ENCODE data around the gene LRP3.
"Not testable (repeated sequence)": the region's sequence is repeated elsewhere in the genome, so short reads cannot be mapped to it uniquely, and the experiment has no call there.

LRP3 gene

GRCh38 chr19:33220735-33221134 is 26.6 kb downstream of the LRP3 start:
- no peak for DNase-seq

- no peak for DNase-seq
Measured at GRCh38 chr19:33221638-33222037, 27.5 kb downstream of the LRP3 start.

- not testable (repeated sequence) for DNase-seq
Measured at GRCh38 chr19:33222255-33222654, 28.1 kb downstream of the LRP3 start.

DNA sequence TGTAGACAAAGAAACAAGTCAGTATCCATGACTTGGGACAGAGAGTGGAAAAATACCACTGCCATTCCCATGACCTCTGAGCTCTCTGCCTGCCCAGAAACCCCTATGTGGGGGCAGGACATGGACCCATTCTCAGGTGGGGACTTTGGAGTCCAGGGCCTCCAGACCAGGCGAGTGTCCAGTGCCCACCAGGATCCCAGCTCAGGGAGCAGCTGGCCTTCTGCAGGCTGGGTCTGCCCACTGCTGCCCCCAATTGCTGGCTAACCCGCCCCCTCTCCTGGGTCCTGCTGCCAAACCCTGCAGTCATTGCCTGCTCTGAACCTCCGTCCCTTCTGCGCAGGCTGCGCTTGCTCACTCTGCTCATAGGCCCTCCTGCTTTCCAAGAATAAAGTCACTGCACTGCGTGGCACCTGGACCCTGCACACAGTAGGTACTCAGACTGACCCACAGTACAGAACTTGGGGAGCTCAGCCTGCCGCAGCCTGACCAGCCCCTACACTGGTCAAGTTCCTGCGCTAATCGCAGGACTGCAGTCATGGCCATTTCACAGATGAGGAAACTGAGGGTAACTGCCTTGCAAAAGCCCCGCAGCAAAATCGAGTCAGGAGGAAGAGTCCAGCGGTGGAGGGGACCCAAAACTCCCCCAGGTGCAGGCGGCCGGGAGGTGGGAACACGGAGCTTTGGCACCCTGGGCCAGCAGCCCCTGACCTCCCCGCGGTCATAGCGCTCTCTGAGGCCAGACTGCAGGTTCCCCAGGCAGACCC is 30.7 kb downstream of the LRP3 start:
- DNase-seq = no peak

DNA sequence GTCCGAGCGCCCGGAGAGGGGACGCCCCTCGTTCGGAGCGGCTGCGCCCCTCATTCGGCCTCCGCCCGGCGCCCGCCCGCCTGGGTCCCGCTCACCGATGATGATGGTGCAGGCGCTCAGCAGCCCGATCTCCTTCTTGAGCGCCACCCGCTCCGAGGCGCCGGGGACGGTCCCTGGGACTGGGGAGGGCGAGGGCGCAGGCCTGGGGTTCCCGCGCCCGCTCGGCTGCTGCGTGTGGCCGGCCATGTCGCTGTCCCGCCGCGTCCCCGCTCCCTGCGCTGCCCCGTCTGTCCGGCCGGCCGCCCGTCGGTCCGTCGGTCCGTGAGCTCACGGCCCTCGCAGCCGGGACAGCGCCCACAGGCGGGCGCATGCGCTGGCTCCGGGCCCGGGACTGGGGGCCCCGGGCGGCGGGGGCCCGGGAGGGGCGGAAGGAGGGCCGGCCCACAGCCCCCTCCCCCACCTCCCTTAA is 31.4 kb downstream of the LRP3 start, which contains the start of gene SLC7A10:
Gene SLC7A10, minus strand, starts transcription at position 393 of the 469 bp plus-strand sequence. Its CDS starts 147 bp downstream, at position 246.
- DNase-seq = no peak

DNA sequence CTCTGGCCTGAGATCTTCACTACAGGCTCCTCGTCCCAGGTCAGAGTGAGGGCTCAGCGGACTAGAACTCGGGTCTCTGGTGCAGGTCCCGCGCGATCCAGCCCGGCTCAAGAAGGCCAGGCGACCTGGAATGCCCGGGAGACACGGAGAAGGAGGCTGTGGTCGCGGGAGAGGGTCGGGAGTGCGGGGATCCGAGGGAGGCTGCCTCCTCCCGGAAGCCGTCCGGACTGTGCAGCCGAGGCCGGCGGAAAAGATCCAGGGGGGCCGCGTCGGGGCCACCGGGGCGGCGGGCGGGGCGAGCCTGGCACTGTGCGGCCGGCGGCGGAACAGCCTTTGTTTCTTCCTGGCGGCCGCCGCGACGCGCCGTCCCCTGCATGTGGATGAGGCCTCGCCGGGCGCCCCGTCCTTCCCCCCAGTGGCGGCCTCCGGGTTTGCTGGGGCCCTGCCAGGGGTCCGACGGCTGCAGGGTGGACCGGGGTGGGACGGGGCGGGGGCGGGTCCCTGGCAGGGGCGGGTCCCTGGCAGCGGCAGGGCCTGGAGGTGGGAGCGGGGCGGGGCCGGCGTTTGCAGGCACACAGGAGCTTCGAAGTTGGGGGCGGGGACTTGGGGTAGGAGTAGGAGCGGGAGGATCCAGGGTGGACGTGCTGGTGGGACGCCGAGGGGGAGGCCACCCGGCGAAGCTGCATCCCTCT is 32.6 kb downstream of the LRP3 start:
- no peak for DNase-seq

DNA sequence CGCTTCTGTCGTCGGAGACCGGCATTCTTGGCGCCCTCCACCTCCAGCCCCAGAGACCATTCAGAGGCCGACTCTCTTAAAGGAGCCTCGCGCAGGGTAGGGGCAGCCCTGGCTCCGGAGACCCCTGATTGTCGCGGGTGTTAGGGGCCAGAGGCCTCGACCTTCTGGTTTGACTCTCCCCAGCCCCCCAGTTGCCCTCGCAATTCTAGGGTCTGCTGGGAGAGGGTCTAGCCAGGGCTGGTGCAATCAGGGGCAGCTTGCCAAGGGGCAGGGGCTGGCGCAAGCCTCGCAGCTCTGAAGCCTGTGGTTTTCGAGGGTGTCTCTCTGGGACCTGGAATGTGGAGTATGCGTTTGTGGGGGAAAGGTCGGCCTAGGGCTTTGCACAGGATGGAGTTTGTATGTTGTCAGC is 33.1 kb downstream of the LRP3 start:
- DNase-seq = no peak

GRCh38 chr19:33227870-33228599 is 33.9 kb downstream of the LRP3 start:
- no peak for DNase-seq

GRCh38 chr19:33229962-33230361 is 35.8 kb downstream of the LRP3 start:
- no peak for DNase-seq

- no peak for DNase-seq
Measured at GRCh38 chr19:33231511-33231910, 37.4 kb downstream of the LRP3 start.

DNA sequence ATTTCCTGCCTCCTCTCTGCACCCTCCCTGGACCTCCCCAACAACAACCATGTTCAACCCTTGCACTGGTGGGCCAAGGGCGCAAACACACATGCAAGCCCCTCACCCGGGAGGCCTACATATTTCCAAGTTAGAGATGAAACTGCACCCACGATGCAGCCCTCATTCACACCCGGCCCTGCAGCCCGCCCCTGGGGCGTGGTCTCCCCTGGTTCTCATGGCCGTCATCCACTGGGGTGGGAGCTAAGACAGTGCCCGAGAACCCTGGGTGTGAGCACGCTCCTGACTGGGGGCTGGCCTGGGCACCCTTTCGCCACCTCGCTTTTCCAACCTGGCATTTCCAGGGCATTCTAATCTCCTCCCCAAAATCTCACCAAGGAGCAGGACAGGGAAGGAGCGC is 38.5 kb downstream of the LRP3 start:
- no peak for DNase-seq

DNA sequence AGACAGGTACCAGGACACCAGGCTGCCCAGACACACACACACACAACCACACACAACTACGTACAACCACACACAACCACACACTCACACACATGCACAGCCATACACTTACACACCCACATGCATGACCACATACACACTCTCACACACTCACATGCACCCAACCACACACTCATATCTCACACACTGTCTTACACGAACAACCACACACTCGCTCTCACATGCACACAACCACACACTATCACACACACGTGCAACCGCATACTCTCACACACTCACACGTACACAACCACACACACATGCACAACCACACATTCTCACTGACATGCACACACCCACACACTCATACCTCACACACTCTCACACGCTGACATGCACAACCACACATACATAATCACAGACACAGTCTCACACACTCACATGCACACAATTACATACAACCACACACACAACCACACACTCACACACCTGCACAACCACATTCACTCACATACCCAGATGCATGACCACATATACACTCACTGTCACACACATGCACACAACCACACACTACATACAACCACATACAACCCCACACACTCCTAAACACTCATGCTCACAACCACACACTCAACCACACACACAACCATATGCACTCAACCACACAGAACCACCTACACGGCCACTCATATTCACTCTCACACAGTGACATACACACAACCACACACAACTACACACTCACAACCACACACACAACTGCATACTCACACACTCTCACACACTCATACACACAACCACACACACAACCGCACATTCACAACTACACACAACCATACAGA is 39.1 kb downstream of the LRP3 start:
- no peak for DNase-seq

DNA sequence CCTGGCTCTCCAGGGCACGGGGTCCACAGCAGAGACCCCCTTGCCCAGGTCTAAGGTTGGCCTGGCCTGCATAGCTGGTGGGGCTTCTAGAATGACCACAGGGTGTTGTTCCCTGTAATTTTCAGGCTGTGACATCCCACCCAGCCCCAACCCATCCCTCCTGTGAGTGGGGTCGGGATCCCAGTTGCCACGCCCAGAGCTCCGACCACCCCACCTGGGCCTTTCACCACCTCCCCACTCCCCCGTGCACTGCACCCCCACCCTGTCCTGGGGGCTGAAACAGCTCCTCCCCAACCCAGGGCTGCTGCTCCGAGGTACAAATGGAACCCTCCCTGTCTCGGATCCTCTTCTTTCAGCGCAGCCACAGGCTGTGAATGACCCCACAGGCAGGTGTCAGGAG is 40.0 kb downstream of the LRP3 start:
- no peak for DNase-seq

DNA sequence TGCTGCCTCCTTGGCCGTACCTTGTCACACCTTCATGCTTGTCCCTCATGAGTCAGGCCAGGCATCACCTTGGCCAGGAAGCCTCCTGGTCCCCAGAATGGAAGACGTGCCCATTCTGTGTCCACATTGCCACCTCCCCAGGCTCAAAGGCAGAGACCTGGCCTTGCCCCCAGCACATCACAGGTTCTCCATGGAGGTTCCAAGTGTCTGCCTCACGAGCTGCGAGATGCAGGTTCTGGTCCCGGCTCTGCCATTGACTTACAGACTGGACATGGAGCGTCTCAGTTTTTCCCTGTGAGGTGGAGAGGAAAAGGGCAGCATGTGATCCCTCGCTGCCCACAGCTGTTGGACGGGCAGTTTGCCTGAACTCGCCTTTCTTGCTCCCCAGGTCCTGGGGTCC is 40.6 kb downstream of the LRP3 start:
- no peak for DNase-seq

DNA sequence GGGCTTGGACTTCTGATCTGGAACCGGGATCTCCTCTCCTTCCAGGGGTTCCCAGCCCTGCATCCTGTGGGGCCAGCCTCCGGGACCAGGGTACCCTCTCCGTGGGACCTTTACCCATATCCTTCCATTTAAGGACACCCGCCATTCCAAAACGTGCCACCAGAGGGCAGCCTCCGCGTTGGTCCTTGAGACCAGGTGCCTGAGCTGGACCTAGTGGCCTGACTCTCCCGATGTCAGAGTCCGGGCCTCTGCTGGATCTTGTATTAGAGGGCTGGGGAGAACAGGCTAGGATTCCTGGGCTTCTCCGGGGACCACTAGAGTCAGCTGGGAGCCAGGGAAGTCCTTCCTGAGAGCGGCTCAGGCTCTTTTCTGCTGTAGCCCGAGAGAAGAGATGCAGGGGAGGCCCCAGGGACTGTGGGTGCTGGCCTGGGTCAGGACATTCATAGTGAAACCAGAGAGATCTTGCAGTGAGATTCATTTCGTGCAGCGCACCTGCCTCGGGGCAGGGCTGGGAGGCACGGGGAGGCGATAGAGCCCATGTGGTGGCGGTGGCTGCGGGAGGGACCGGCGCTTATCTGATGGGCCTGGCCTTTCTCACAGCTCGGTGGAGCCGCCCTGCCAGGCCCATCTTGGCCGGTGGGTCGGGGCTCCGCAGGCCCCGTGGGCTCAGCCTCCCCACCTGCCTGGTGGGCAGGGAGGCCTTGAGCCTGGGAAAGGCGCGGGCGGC is 41.3 kb downstream of the LRP3 start:
- peak; percentile 62 to 82 for DNase-seq

DNA sequence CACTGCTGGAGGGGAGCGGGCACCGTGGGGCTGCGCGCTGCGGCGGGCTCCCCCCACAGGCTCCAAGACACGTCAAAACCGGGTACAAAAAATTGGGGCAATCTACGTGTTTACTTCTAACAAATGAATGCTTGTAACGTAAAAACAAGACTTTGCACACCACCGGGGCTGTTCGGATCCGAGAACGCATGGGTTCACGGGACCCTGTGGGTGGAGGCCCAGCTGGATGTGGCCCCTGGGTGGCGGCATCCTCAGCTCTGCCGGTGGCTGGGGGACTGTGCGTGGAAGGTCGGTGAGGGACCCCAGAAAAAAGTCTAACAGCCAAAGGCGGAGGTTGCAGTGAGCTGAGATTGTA is 41.8 kb downstream of the LRP3 start:
- DNase-seq = no peak

DNA sequence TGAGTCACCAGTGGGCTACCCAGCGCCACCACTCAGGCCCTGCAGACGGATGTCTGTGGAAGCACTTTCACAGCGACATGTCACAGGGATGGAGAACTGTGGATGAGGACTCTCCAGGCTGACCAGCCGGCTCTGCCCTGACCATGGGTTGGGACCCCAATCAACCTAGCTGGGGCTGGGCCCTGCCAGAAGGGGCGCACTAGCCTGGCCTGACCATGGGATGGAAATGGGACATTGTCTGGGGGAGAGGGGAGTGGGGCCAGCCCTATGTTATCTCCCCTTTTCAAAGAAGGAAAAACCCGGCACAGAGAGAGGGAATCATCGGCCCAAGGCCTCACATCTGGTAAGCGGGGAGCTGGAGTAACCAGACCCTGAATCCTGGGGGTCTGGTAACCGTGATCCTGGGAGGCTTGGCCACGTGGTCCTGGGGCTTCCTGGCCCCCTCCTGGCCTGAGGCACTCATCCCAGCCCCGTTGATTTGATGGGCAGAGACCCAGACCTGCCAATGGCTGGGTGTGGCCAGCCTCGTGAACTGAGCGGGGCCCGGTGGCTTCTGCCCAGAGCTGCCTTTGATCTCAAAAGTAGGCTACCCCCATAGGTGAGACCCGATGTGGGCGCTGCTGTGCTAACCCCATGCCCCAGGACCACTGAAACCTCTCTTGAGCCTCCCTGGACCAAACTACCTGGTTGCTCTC is 42.7 kb downstream of the LRP3 start:
- DNase-seq = no peak

GRCh38 chr19:33238481-33239149 is 44.5 kb downstream of the LRP3 start:
- no peak for DNase-seq

GRCh38 chr19:33239223-33239975 is 45.3 kb downstream of the LRP3 start:
- DNase-seq = no peak

- DNase-seq = no peak
Measured at GRCh38 chr19:33240181-33240771, 46.1 kb downstream of the LRP3 start.
